Measurements from ENCODE around the gene ALAD.
"Not testable (repeated sequence)": the region's sequence is repeated elsewhere in the genome, so short reads cannot be mapped to it uniquely, and the experiment has no call there.

ALAD gene

GRCh38 chr9:113369855-113370140 lies 31.3 kb downstream of the ALAD start:
- Histone ChIP-seq H3K36me3 (ENCODE audit: insufficient read depth, low read length) (peaks cover 17% of the 10 kb centered on the region), H3K4me3 (ENCODE audit: low read depth in 1 of 2, low read length in 2 of 2) (no peak overlapping the region), H3K9ac (ENCODE audit: low read length) (no peak overlapping the region), H3K27ac (ENCODE audit: low read depth, low read length) (no peak overlapping the region), H3K9me3 (ENCODE audit: low read length) (no peaks in the 10 kb centered on the region), H3K27me3 (ENCODE audit: control insufficient read depth in 1 of 2, insufficient read depth in 2 of 2, low read length in 2 of 2) (no peaks in the 10 kb centered on the region), H3K4me1 (ENCODE audit: insufficient read depth, low read length) (no peaks in the 10 kb centered on the region)

- Histone ChIP-seq H3K9me3 (ENCODE audit: low read length) (no peaks in the 10 kb centered on the region), H3K4me1 (ENCODE audit: insufficient read depth, low read length) (no peaks in the 10 kb centered on the region), H3K27me3 (ENCODE audit: control insufficient read depth in 1 of 2, insufficient read depth in 2 of 2, low read length in 2 of 2) (no peaks in the 10 kb centered on the region), H3K27ac (ENCODE audit: low read depth, low read length) (no peak overlapping the region), H3K36me3 (ENCODE audit: insufficient read depth, low read length) (peaks cover 12% of the 10 kb centered on the region), H3K9ac (ENCODE audit: low read length) (no peak overlapping the region), H3K4me3 (ENCODE audit: low read depth in 1 of 2, low read length in 2 of 2) (no peak overlapping the region)
Observed at GRCh38 chr9:113368982-113369854, 31.9 kb downstream of the ALAD start.

- H3K27me3 ChIP-seq (ENCODE audit: control insufficient read depth in 1 of 2, insufficient read depth in 2 of 2, low read length in 2 of 2) = no peaks in the 10 kb centered on the region
Observed at GRCh38 chr9:113368348-113368981, 32.6 kb downstream of the ALAD start.

DNA sequence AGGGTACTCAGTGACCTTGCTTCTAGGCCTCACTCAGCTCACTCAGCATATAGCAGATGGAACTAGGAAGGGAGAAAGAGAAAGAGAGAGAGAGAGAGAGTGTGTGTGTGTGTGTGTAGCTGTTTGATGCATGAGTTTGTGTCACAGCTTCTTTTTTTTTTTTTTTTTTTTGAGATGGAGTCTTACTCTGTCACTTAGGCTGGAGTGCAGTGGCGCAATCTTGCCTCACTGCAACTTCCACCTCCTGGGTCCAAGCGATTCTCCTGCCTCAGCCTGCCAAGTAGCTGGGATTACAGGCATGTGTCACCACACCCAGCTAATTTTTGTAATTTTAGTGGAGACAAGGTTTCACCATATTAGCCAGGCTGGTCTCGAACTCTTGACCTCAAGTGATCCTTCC lies 35.4 kb downstream of the ALAD start:
- H3K27ac ChIP-seq (ENCODE audit: low read depth, low read length) = not testable (repeated sequence)

More at GRCh38 chr9:113368348-113368981, 32.6 kb downstream of the ALAD start:
- H3K27ac ChIP-seq (ENCODE audit: low read depth, low read length) = no peak overlapping the region
- peaks cover 5% of the 10 kb centered on the region for H3K36me3 ChIP-seq (ENCODE audit: insufficient read depth, low read length)
- no peak overlapping the region for H3K4me3 ChIP-seq (ENCODE audit: low read depth in 1 of 2, low read length in 2 of 2)
- H3K4me1 ChIP-seq (ENCODE audit: insufficient read depth, low read length) = no peaks in the 10 kb centered on the region
- no peak overlapping the region for H3K9ac ChIP-seq (ENCODE audit: low read length)
- no peaks in the 10 kb centered on the region for H3K9me3 ChIP-seq (ENCODE audit: low read length)

DNA sequence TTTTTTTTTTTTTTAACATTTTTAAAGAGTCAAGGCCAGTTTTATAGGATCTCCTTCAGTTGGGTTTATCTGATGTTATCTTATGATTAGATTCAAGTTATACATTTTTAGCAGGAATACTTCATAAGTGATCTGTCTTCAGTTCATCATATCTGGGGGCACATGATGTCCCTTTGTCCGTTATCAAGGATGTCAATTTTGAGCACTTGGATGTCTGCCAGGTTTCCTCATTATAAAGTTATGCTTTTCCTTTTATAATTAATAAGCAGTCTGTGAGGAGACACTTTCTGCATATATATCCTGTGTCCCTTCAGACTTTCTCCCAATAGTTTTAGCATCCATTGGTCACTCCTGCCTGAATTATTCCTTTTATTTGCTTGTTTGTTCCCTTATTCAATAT lies 36.1 kb downstream of the ALAD start:
- Histone ChIP-seq H3K27ac (ENCODE audit: low read depth, low read length) (no peak overlapping the region), H3K4me1 (ENCODE audit: insufficient read depth, low read length) (no peaks in the 10 kb centered on the region), H3K9me3 (ENCODE audit: low read length) (no peaks in the 10 kb centered on the region), H3K36me3 (ENCODE audit: insufficient read depth, low read length) (no peaks in the 10 kb centered on the region), H3K4me3 (ENCODE audit: low read depth in 1 of 2, low read length in 2 of 2) (no peak overlapping the region), H3K27me3 (ENCODE audit: control insufficient read depth in 1 of 2, insufficient read depth in 2 of 2, low read length in 2 of 2) (no peaks in the 10 kb centered on the region), H3K9ac (ENCODE audit: low read length) (no peak overlapping the region)

More for the DNA sequence above, 35.4 kb downstream of the ALAD start:
- H3K9me3 ChIP-seq (ENCODE audit: low read length); H3K27me3 ChIP-seq (ENCODE audit: control insufficient read depth in 1 of 2, insufficient read depth in 2 of 2, low read length in 2 of 2); H3K36me3 ChIP-seq (ENCODE audit: insufficient read depth, low read length); H3K4me3 ChIP-seq (ENCODE audit: low read depth in 1 of 2, low read length in 2 of 2); H3K4me1 ChIP-seq (ENCODE audit: insufficient read depth, low read length); H3K9ac ChIP-seq (ENCODE audit: low read length): not testable (repeated sequence)

GRCh38 chr9:113363336-113363735 lies 37.7 kb downstream of the ALAD start:
- Histone ChIP-seq H3K4me1 (ENCODE audit: insufficient read depth, low read length) (no peaks in the 10 kb centered on the region), H3K27ac (ENCODE audit: low read depth, low read length) (no peak overlapping the region), H3K36me3 (ENCODE audit: insufficient read depth, low read length) (no peaks in the 10 kb centered on the region), H3K9ac (ENCODE audit: low read length) (no peak overlapping the region), H3K9me3 (ENCODE audit: low read length) (no peaks in the 10 kb centered on the region), H3K27me3 (ENCODE audit: control insufficient read depth in 1 of 2, insufficient read depth in 2 of 2, low read length in 2 of 2) (no peaks in the 10 kb centered on the region), H3K4me3 (ENCODE audit: low read depth in 1 of 2, low read length in 2 of 2) (no peak overlapping the region)

- H3K9ac ChIP-seq (ENCODE audit: low read length) = no peak overlapping the region
- H3K4me1 ChIP-seq (ENCODE audit: insufficient read depth, low read length) = no peaks in the 10 kb centered on the region
- no peaks in the 10 kb centered on the region for H3K36me3 ChIP-seq (ENCODE audit: insufficient read depth, low read length)
- no peak overlapping the region for H3K27ac ChIP-seq (ENCODE audit: low read depth, low read length)
- H3K27me3 ChIP-seq (ENCODE audit: control insufficient read depth in 1 of 2, insufficient read depth in 2 of 2, low read length in 2 of 2) = no peaks in the 10 kb centered on the region
- no peak overlapping the region for H3K4me3 ChIP-seq (ENCODE audit: low read depth in 1 of 2, low read length in 2 of 2)
- H3K9me3 ChIP-seq (ENCODE audit: low read length) = no peaks in the 10 kb centered on the region
Observed at GRCh38 chr9:113361304-113362018, 39.6 kb downstream of the ALAD start.

- Histone ChIP-seq H3K27ac (ENCODE audit: low read depth, low read length) (no peak overlapping the region), H3K36me3 (ENCODE audit: insufficient read depth, low read length) (no peaks in the 10 kb centered on the region), H3K9me3 (ENCODE audit: low read length) (no peaks in the 10 kb centered on the region), H3K27me3 (ENCODE audit: control insufficient read depth in 1 of 2, insufficient read depth in 2 of 2, low read length in 2 of 2) (no peaks in the 10 kb centered on the region), H3K4me1 (ENCODE audit: insufficient read depth, low read length) (no peaks in the 10 kb centered on the region), H3K4me3 (ENCODE audit: low read depth in 1 of 2, low read length in 2 of 2) (no peak overlapping the region), H3K9ac (ENCODE audit: low read length) (no peak overlapping the region)
Observed at GRCh38 chr9:113360242-113360842, 40.7 kb downstream of the ALAD start.

DNA sequence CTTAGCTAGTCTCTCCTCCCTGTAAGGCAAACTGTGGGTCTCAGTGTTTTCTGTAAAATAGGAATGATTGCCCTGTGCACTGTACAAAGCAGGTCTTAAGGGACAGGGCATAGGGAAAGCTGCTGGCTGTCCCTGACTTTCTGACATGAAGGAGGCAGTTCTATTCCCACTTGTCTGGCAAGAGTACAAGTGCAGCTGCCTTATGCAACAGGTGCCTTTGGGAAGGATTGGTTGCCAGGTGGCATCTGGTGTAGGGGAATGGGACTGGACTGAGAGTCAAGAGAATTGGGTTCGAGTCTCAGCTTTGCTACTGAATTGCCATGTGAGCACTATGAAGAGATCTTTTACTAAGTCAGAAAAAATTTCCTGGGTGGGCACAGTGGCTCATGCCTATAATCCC lies 41.7 kb downstream of the ALAD start:
- Histone ChIP-seq H3K9me3 (ENCODE audit: low read length) (no peaks in the 10 kb centered on the region), H3K27ac (ENCODE audit: low read depth, low read length) (no peak overlapping the region), H3K9ac (ENCODE audit: low read length) (no peak overlapping the region), H3K4me3 (ENCODE audit: low read depth in 1 of 2, low read length in 2 of 2) (no peak overlapping the region), H3K36me3 (ENCODE audit: insufficient read depth, low read length) (no peaks in the 10 kb centered on the region), H3K27me3 (ENCODE audit: control insufficient read depth in 1 of 2, insufficient read depth in 2 of 2, low read length in 2 of 2) (no peaks in the 10 kb centered on the region), H3K4me1 (ENCODE audit: insufficient read depth, low read length) (no peaks in the 10 kb centered on the region)

- Histone ChIP-seq H3K27me3 (ENCODE audit: control insufficient read depth in 1 of 2, insufficient read depth in 2 of 2, low read length in 2 of 2) (no peaks in the 10 kb centered on the region), H3K36me3 (ENCODE audit: insufficient read depth, low read length) (no peaks in the 10 kb centered on the region), H3K27ac (ENCODE audit: low read depth, low read length) (no peak overlapping the region), H3K4me1 (ENCODE audit: insufficient read depth, low read length) (no peaks in the 10 kb centered on the region), H3K9ac (ENCODE audit: low read length) (no peak overlapping the region), H3K4me3 (ENCODE audit: low read depth in 1 of 2, low read length in 2 of 2) (no peak overlapping the region), H3K9me3 (ENCODE audit: low read length) (no peaks in the 10 kb centered on the region)
Observed at GRCh38 chr9:113356686-113357292, 44.3 kb downstream of the ALAD start.

- Histone ChIP-seq H3K9ac (ENCODE audit: low read length) (no peak overlapping the region), H3K9me3 (ENCODE audit: low read length) (no peaks in the 10 kb centered on the region), H3K27me3 (ENCODE audit: control insufficient read depth in 1 of 2, insufficient read depth in 2 of 2, low read length in 2 of 2) (peaks cover 0 to 7% of the 10 kb centered on the region in 2 donors), H3K4me3 (ENCODE audit: low read depth in 1 of 2, low read length in 2 of 2) (no peak overlapping the region), H3K4me1 (ENCODE audit: insufficient read depth, low read length) (peaks cover 5% of the 10 kb centered on the region), H3K27ac (ENCODE audit: low read depth, low read length) (no peak overlapping the region), H3K36me3 (ENCODE audit: insufficient read depth, low read length) (no peaks in the 10 kb centered on the region)
Observed at GRCh38 chr9:113355040-113355596, 46.0 kb downstream of the ALAD start.
